H1 (cell line): ENCODE data around the gene KCNT1. TPM values are rescaled to one million over a fixed set of nuclear protein-coding genes. Genes with fewer than 3 reads are reported as not detected.

Source experiments
- BRCA1 ChIP-seq: IDR thresholded peaks from 2 replicates; pipeline ENCODE4 v1.6.1; 2012; ENCODE audit warnings: low read depth, low read length, improper control_type of control experiment
- RBBP5 ChIP-seq: IDR thresholded peaks from 2 replicates; pipeline ENCODE4 v1.7.1; 2012; ENCODE audit warnings: low read depth, mild to moderate bottlenecking, inconsistent platforms, low read length, moderate library complexity, borderline replicate concordance
- SIRT6 ChIP-seq: IDR thresholded peaks from one replicate; pipeline ENCODE4 v1.7.1; 2012; ENCODE audit warnings: low read length, inconsistent platforms
- TCF12 ChIP-seq: IDR thresholded peaks from 2 replicates; pipeline ENCODE4 v1.6.1; 2011; ENCODE audit warnings: low read depth, mild to moderate bottlenecking, low read length
- polyA plus RNA-seq, 7 experiments: library from polyadenylated mRNA; depleted of rRNA in 3 of 7; stranded (reverse) in 5 of 7; unstranded in 2 of 7; fragments of >200 nt in 5 of 7; fragments of 200-250 nt in 2 of 7; gene quantifications; 1 replicate in 5 of 7; 2 replicates in 1 of 7; 4 replicates in 1 of 7; pipeline versions ENCODE4 v1.2.1 to v1.2.3, GENCODE V29; 2011 to 2013; ENCODE audit warnings: missing spikeins in 2 of 7, mixed read lengths in 2 of 7
- total RNA-seq: library from RNA; stranded (reverse); fragmentation: NEBNext Ultra II Directional; extraction: Animal tissue kit (Norgen Biotek cat#: 25700); gene quantifications from 2 replicates; pipeline ENCODE4 v1.2.1, GENCODE V29; 2021
- TF ChIP-seq, protein P1 (sequence below): fragments of 300-600 bp; sonication (generic); IDR thresholded peaks from 2 replicates; pipeline ENCODE4 v1.7.1; 2012; ENCODE audit warnings: low read length, moderate library complexity, mild to moderate bottlenecking, inconsistent platforms; ENCODE audit not compliant: insufficient replicate concordance

KCNT1 gene
- total and polyA plus RNA-seq, 2 of the 8 experiments (the other 6 are each of a cell fraction or from before 2014, with no cell fraction given) = 0.13 to 0.20 TPM

- TF ChIP-seq, protein P1, sequence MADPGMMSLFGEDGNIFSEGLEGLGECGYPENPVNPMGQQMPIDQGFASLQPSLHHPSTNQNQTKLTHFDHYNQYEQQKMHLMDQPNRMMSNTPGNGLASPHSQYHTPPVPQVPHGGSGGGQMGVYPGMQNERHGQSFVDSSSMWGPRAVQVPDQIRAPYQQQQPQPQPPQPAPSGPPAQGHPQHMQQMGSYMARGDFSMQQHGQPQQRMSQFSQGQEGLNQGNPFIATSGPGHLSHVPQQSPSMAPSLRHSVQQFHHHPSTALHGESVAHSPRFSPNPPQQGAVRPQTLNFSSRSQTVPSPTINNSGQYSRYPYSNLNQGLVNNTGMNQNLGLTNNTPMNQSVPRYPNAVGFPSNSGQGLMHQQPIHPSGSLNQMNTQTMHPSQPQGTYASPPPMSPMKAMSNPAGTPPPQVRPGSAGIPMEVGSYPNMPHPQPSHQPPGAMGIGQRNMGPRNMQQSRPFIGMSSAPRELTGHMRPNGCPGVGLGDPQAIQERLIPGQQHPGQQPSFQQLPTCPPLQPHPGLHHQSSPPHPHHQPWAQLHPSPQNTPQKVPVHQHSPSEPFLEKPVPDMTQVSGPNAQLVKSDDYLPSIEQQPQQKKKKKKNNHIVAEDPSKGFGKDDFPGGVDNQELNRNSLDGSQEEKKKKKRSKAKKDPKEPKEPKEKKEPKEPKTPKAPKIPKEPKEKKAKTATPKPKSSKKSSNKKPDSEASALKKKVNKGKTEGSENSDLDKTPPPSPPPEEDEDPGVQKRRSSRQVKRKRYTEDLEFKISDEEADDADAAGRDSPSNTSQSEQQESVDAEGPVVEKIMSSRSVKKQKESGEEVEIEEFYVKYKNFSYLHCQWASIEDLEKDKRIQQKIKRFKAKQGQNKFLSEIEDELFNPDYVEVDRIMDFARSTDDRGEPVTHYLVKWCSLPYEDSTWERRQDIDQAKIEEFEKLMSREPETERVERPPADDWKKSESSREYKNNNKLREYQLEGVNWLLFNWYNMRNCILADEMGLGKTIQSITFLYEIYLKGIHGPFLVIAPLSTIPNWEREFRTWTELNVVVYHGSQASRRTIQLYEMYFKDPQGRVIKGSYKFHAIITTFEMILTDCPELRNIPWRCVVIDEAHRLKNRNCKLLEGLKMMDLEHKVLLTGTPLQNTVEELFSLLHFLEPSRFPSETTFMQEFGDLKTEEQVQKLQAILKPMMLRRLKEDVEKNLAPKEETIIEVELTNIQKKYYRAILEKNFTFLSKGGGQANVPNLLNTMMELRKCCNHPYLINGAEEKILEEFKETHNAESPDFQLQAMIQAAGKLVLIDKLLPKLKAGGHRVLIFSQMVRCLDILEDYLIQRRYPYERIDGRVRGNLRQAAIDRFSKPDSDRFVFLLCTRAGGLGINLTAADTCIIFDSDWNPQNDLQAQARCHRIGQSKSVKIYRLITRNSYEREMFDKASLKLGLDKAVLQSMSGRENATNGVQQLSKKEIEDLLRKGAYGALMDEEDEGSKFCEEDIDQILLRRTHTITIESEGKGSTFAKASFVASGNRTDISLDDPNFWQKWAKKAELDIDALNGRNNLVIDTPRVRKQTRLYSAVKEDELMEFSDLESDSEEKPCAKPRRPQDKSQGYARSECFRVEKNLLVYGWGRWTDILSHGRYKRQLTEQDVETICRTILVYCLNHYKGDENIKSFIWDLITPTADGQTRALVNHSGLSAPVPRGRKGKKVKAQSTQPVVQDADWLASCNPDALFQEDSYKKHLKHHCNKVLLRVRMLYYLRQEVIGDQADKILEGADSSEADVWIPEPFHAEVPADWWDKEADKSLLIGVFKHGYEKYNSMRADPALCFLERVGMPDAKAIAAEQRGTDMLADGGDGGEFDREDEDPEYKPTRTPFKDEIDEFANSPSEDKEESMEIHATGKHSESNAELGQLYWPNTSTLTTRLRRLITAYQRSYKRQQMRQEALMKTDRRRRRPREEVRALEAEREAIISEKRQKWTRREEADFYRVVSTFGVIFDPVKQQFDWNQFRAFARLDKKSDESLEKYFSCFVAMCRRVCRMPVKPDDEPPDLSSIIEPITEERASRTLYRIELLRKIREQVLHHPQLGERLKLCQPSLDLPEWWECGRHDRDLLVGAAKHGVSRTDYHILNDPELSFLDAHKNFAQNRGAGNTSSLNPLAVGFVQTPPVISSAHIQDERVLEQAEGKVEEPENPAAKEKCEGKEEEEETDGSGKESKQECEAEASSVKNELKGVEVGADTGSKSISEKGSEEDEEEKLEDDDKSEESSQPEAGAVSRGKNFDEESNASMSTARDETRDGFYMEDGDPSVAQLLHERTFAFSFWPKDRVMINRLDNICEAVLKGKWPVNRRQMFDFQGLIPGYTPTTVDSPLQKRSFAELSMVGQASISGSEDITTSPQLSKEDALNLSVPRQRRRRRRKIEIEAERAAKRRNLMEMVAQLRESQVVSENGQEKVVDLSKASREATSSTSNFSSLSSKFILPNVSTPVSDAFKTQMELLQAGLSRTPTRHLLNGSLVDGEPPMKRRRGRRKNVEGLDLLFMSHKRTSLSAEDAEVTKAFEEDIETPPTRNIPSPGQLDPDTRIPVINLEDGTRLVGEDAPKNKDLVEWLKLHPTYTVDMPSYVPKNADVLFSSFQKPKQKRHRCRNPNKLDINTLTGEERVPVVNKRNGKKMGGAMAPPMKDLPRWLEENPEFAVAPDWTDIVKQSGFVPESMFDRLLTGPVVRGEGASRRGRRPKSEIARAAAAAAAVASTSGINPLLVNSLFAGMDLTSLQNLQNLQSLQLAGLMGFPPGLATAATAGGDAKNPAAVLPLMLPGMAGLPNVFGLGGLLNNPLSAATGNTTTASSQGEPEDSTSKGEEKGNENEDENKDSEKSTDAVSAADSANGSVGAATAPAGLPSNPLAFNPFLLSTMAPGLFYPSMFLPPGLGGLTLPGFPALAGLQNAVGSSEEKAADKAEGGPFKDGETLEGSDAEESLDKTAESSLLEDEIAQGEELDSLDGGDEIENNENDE = no peak
- TF ChIP-seq BRCA1 (no peak), RBBP5 (no peak), SIRT6 (no peak), TCF12 (no peak)
- TF ChIP-seq, all 59 proteins: peak for 0
Measured at GRCh38 chr9:135758870-135759269, 56.9 kb downstream of the KCNT1 start (continued).
